H1 (cell line): ENCODE measurements around the gene ARHGAP24. TPM values are rescaled to one million over a fixed set of nuclear protein-coding genes. Genes with fewer than 3 reads are reported as not detected.

Source experiments
- CHD7 ChIP-seq: fragments of 300-600 bp; sonication (generic); IDR thresholded peaks from 2 replicates; pipeline ENCODE4 v1.7.1; 2012; ENCODE audit warnings: low read length, moderate library complexity, mild to moderate bottlenecking, inconsistent platforms; ENCODE audit not compliant: insufficient replicate concordance
- CREB1 ChIP-seq: IDR thresholded peaks from 2 replicates; pipeline ENCODE4 v1.6.1; 2012; ENCODE audit warnings: inconsistent platforms
- E2F6 ChIP-seq: IDR thresholded peaks from 2 replicates; pipeline ENCODE4 v1.6.1; 2012; ENCODE audit warnings: inconsistent platforms
- HDAC2 ChIP-seq, 2 experiments: fragments of 300-600 bp in 1 of 2; sonication (generic) in 1 of 2; IDR thresholded peaks; 2 replicates each; pipeline ENCODE4 v1.6.1; 2011 to 2012; ENCODE audit warnings: low read depth in 2 of 2, low read length in 2 of 2, mild to moderate bottlenecking in 2 of 2, moderate library complexity in 2 of 2, borderline replicate concordance in 1 of 2, inconsistent platforms in 1 of 2
- JUN ChIP-seq: IDR thresholded peaks from 2 replicates; pipeline ENCODE4 v1.6.1; 2011; ENCODE audit warnings: low read depth, mild to moderate bottlenecking, improper control_type of control experiment, low read length
- KDM1A ChIP-seq: fragments of 200-600, 300-600 bp; sonication (generic); IDR thresholded peaks from 2 replicates; pipeline ENCODE4 v1.7.1; 2016; ENCODE audit warnings: mild to moderate bottlenecking, low read length, borderline replicate concordance
- KDM5A ChIP-seq: fragments of 200-600 bp; IDR thresholded peaks from 2 replicates; pipeline ENCODE4 v1.7.1; 2012; ENCODE audit warnings: mild to moderate bottlenecking, low read length, inconsistent platforms, mixed read lengths
- RBBP5 ChIP-seq: IDR thresholded peaks from 2 replicates; pipeline ENCODE4 v1.7.1; 2012; ENCODE audit warnings: low read depth, mild to moderate bottlenecking, inconsistent platforms, low read length, moderate library complexity, borderline replicate concordance
- SAP30 ChIP-seq: fragments of 300-600 bp; sonication (generic); IDR thresholded peaks from 2 replicates; pipeline ENCODE4 v1.7.1; 2012; ENCODE audit warnings: low read length, moderate library complexity, mild to moderate bottlenecking, inconsistent platforms; ENCODE audit not compliant: insufficient read depth, insufficient replicate concordance
- polyA plus RNA-seq, 7 experiments: library from polyadenylated mRNA; depleted of rRNA in 3 of 7; stranded (reverse) in 5 of 7; unstranded in 2 of 7; fragments of >200 nt in 5 of 7; fragments of 200-250 nt in 2 of 7; gene quantifications; 1 replicate in 5 of 7; 2 replicates in 1 of 7; 4 replicates in 1 of 7; pipeline versions ENCODE4 v1.2.1 to v1.2.3, GENCODE V29; 2011 to 2013; ENCODE audit warnings: missing spikeins in 2 of 7, mixed read lengths in 2 of 7
- total RNA-seq: library from RNA; stranded (reverse); fragmentation: NEBNext Ultra II Directional; extraction: Animal tissue kit (Norgen Biotek cat#: 25700); gene quantifications from 2 replicates; pipeline ENCODE4 v1.2.1, GENCODE V29; 2021

Gene ARHGAP24
- total and polyA plus RNA-seq, 2 of the 8 experiments (the other 6 are each of a cell fraction or from before 2014, with no cell fraction given), result 0.08 to 0.50 TPM

- no peak for TF ChIP-seq CHD7
- no peak for TF ChIP-seq KDM5A
- TF ChIP-seq E2F6, result no peak
- TF ChIP-seq SAP30, result no peak
- no peak for TF ChIP-seq CREB1
- no peak for TF ChIP-seq JUN
- no peak for TF ChIP-seq RBBP5
- no peak for TF ChIP-seq HDAC2 (IDR thresholded peaks at IDR 0.05; ENCODE audit: borderline replicate concordance in 1 of 2, low read depth in 2 of 2, low read length in 2 of 2)
- no peak for TF ChIP-seq KDM1A
These were observed 121.0 kb downstream of the ARHGAP24 start (continued) for GRCh38 chr4:85595796-85596559.
